Right atrium auricular region (tissue), 2 donors: ENCODE data around the gene MS4A2. TPM values are rescaled to one million over a fixed set of nuclear protein-coding genes. Genes with fewer than 3 reads are reported as not detected.
"Not testable (repeated sequence)": the region's sequence is repeated elsewhere in the genome, so short reads cannot be mapped to it uniquely, and the experiment has no call there.

Experiments
- DNase-seq: peaks from one replicate; pipeline ENCODE4 v3.0.0-alpha.2; 2019; ENCODE audit warnings: low spot score
- H3K27ac ChIP-seq, 2 donors: fragments of 200-600 bp; sonication (generic); 1 replicate in 1 of 2; 2 replicates in 1 of 2; pipeline ENCODE4 v1.5.1; 2016 to 2019
- H3K27me3 ChIP-seq, 2 donors: fragments of 200-600 bp; sonication (generic); one replicate each; pipeline versions ENCODE4 v1.5.1 to v1.6.0; 2017 to 2019
- H3K36me3 ChIP-seq: fragments of 200-600 bp; sonication (generic); one replicate; pipeline ENCODE4 v1.5.1; 2016
- H3K4me1 ChIP-seq, 2 donors: fragments of 200-600 bp; sonication (generic); one replicate each; pipeline versions ENCODE4 v1.5.1 to v1.6.0; 2017 to 2019
- H3K4me3 ChIP-seq, 2 donors: fragments of 200-600 bp; sonication (generic); 1 replicate in 1 of 2; 2 replicates in 1 of 2; pipeline ENCODE4 v1.5.1; 2017 to 2019; ENCODE audit warnings: mild to moderate bottlenecking in 1 of 2, moderate library complexity in 1 of 2
- H3K9me3 ChIP-seq, 2 donors: fragments of 200-600 bp; sonication (generic); one replicate each; pipeline ENCODE4 v1.5.1; 2019
- CTCF ChIP-seq, 2 donors: fragments of 200-600 bp; sonication (generic); IDR thresholded peaks; one replicate each; pipeline ENCODE4 v1.5.1; 2019; ENCODE audit warnings: antibody characterized with exemption in 2 of 2
- total RNA-seq, 2 donors: library from RNA; depleted of rRNA; stranded (reverse); fragments of >200 nt; gene quantifications; one replicate each; pipeline ENCODE4 v1.1.0, GENCODE V29; 2016

Gene MS4A2
- total RNA-seq, 2 donors from 2014 or later, result 0.93 TPM; not detected in 1

- Histone ChIP-seq H3K4me1 (no peaks in the 10 kb centered on the region), H3K36me3 (no peaks in the 10 kb centered on the region), H3K4me3 (no peak overlapping the region), H3K27ac (no peak overlapping the region), H3K9me3 (no peaks in the 10 kb centered on the region), H3K27me3 (no peaks in the 10 kb centered on the region)
- DNase-seq, result no peak
- TF ChIP-seq CTCF (IDR thresholded peaks at IDR 0.05), result no peak
Measured at GRCh38 chr11:60059521-60060240, 28.8 kb upstream of the MS4A2 start.

GRCh38 chr11:60064111-60064510 lies 24.4 kb upstream of the MS4A2 start:
- Histone ChIP-seq H3K4me1 (no peaks in the 10 kb centered on the region), H3K4me3 (no peak overlapping the region), H3K27me3 (no peaks in the 10 kb centered on the region), H3K9me3 (no peaks in the 10 kb centered on the region), H3K36me3 (no peaks in the 10 kb centered on the region), H3K27ac (no peak overlapping the region)
- DNase-seq, result no peak
- no peak for TF ChIP-seq CTCF (IDR thresholded peaks at IDR 0.05)

- no peaks in the 10 kb centered on the region for H3K4me1 ChIP-seq
- no peaks in the 10 kb centered on the region for H3K9me3 ChIP-seq
- no peaks in the 10 kb centered on the region for H3K36me3 ChIP-seq
- TF ChIP-seq CTCF (IDR thresholded peaks at IDR 0.05), result no peak
- H3K27ac ChIP-seq, result no peak overlapping the region
- H3K27me3 ChIP-seq, result no peaks in the 10 kb centered on the region
- DNase-seq, result no peak
- no peak overlapping the region for H3K4me3 ChIP-seq
Measured at GRCh38 chr11:60065801-60066200, 22.7 kb upstream of the MS4A2 start.

GRCh38 chr11:60069450-60069849 lies 19.0 kb upstream of the MS4A2 start:
- no peak for DNase-seq
- Histone ChIP-seq H3K4me3 (no peak overlapping the region), H3K27ac (no peak overlapping the region), H3K27me3 (no peaks in the 10 kb centered on the region), H3K9me3 (no peaks in the 10 kb centered on the region), H3K36me3 (no peaks in the 10 kb centered on the region), H3K4me1 (no peaks in the 10 kb centered on the region)
- TF ChIP-seq CTCF (IDR thresholded peaks at IDR 0.05), result no peak

GRCh38 chr11:60071644-60072043 lies 16.8 kb upstream of the MS4A2 start:
- not testable (repeated sequence) for H3K9me3 ChIP-seq, H3K4me1 ChIP-seq, DNase-seq, H3K27me3 ChIP-seq, H3K27ac ChIP-seq, H3K4me3 ChIP-seq, H3K36me3 ChIP-seq

- H3K4me1 ChIP-seq, result no peaks in the 10 kb centered on the region
- no peak overlapping the region for H3K27ac ChIP-seq
- H3K4me3 ChIP-seq, result no peak overlapping the region
- no peaks in the 10 kb centered on the region for H3K27me3 ChIP-seq
- no peaks in the 10 kb centered on the region for H3K36me3 ChIP-seq
- H3K9me3 ChIP-seq, result no peaks in the 10 kb centered on the region
- TF ChIP-seq CTCF (IDR thresholded peaks at IDR 0.05), result no peak
- no peak for DNase-seq
Measured at GRCh38 chr11:60077216-60077817, 11.1 kb upstream of the MS4A2 start.
